A673 (cell line): Measurements from ENCODE around the gene INTS1.

ENCODE experiments used
- EZH2 ChIP-seq: fragments of 200-600 bp; sonication (generic); IDR thresholded peaks from 2 replicates; pipeline ENCODE4 v1.6.1; 2017; ENCODE audit warnings: borderline replicate concordance, low read depth, mild to moderate bottlenecking, mixed read lengths, antibody characterized with exemption, low read length; ENCODE audit not compliant: poor library complexity, severe bottlenecking
- TF ChIP-seq, protein P1 (sequence below): fragments of 300-800, 200-600 bp; sonication (generic); conservative IDR thresholded peaks from 2 replicates; pipeline ENCODE4 v1.5.1; 2017; ENCODE audit warnings: low read depth, mild to moderate bottlenecking, antibody characterized with exemption, low read length, moderate library complexity, mixed read lengths

DNA sequence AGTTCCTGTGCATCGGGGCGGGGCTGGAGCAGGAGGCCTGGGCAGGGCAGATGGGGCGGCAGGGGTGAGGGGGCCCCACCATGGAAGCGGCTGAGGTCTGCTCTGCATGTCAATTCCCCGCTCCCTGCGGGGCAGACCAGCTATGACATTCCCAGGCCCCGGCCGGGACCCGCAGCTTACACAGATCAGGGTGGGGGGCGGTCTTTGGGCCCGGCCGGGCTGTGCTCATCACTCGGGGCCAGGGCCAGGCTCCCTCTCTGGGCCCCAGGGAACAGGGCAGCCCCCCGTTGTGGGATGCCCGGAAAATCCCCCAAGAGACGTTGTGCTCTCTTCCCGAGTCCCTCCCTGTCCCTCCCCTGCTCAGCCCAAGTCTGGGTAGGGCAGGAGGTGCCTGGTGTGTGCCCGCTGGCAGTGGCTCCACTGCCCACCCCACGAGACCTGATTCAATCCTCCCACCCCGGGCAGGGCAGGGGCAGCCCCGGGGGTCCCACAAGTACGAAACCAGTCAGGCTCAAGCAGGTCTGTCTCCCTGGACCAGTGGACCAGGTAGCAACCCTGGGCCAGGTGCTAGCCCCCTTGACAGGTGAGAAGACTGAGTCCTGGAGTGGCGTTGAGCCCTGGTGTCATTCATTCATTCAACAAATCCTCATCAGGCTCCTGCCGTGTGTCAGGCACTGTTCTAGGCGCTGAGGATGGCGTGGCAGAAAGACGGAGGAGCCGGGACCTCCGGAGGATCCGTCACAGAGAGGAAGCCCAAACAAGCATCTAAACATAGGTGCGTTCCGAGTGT lies 73.9 kb downstream of the INTS1 start:
- TF ChIP-seq, protein P1, sequence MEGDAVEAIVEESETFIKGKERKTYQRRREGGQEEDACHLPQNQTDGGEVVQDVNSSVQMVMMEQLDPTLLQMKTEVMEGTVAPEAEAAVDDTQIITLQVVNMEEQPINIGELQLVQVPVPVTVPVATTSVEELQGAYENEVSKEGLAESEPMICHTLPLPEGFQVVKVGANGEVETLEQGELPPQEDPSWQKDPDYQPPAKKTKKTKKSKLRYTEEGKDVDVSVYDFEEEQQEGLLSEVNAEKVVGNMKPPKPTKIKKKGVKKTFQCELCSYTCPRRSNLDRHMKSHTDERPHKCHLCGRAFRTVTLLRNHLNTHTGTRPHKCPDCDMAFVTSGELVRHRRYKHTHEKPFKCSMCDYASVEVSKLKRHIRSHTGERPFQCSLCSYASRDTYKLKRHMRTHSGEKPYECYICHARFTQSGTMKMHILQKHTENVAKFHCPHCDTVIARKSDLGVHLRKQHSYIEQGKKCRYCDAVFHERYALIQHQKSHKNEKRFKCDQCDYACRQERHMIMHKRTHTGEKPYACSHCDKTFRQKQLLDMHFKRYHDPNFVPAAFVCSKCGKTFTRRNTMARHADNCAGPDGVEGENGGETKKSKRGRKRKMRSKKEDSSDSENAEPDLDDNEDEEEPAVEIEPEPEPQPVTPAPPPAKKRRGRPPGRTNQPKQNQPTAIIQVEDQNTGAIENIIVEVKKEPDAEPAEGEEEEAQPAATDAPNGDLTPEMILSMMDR, result no peak
- no peak for TF ChIP-seq EZH2
